Adrenal gland (tissue), 12 donors: Measurements from ENCODE around the gene MACROD2. TPM values are rescaled to one million over a fixed set of nuclear protein-coding genes. Genes with fewer than 3 reads are reported as not detected.

Source experiments
- DNase-seq, 7 donors: peaks; one replicate each; pipeline ENCODE4 v3.0.0-alpha.2; 2019 to 2020
- H3K27ac ChIP-seq, 5 donors: fragments of 200-600 bp; sonication (generic) in 4 of 5; 1 replicate in 3 of 5; 2 replicates in 2 of 5; pipeline versions ENCODE4 v1.5.1 to v1.8.0; 2016 to 2020; ENCODE audit warnings: mild to moderate bottlenecking in 1 of 5
- H3K27me3 ChIP-seq: fragments of 200-600 bp; 2 replicates; pipeline ENCODE4 v1.8.0; 2021
- H3K36me3 ChIP-seq, 2 donors: fragments of 200-600 bp; replicated peaks in 1 of 2; 1 replicate in 1 of 2; 2 replicates in 1 of 2; pipeline versions ENCODE4 v1.5.1 to v1.8.0; 2018 to 2022
- H3K4me1 ChIP-seq, 2 donors: fragments of 200-600 bp; replicated peaks in 1 of 2; 1 replicate in 1 of 2; 2 replicates in 1 of 2; pipeline versions ENCODE4 v1.5.1 to v1.8.0; 2018 to 2021
- H3K4me3 ChIP-seq, 4 donors: fragments of 200-600 bp; sonication (generic) in 3 of 4; one replicate each; pipeline ENCODE4 v1.5.1; 2016 to 2018
- H3K9me3 ChIP-seq, 3 donors: fragments of 200-600 bp; sonication (generic) in 1 of 3; replicated peaks in 1 of 3; 1 replicate in 2 of 3; 2 replicates in 1 of 3; pipeline versions ENCODE4 v1.5.1 to v1.8.0; 2016 to 2021
- POLR2A ChIP-seq, 2 donors: fragments of 450-650 bp; IDR thresholded peaks; one replicate each; pipeline ENCODE4 v1.6.1; 2017; ENCODE audit warnings: antibody characterized with exemption in 2 of 2, mild to moderate bottlenecking in 2 of 2, moderate library complexity in 1 of 2
- WGBS, 4 donors: extraction: QIAGEN DNeasy Blood & Tissue Kit in 2 of 4; methylation state at CpG; one replicate each; pipeline versions ENCODE4 v1.1.5 to v1.1.7; 2013 to 2017; 5-methylcytosine and 5-hydroxymethylcytosine counted together
- intact Hi-C, 2 donors: fragments of 100-400 bp; cut with DNase I; formaldehyde crosslinking; loops; one replicate each; pipeline versions ENCODE4 v1.14.1 to v1.15.0; 2022 to 2023
- polyA plus RNA-seq, 3 donors: library from polyadenylated mRNA; stranded (reverse); fragments of 200-250 nt in 2 of 3; fragments of 350-450 nt in 1 of 3; fragmentation: Illumina TruSeq in 1 of 3; extraction: RNeasy Lipid Tissue Mini Kit (QIAGEN cat#74804) in 1 of 3; gene quantifications; one replicate each; pipeline ENCODE4 v1.2.3, GENCODE V29; 2013 to 2014
- total RNA-seq, 9 donors: library from RNA; depleted of rRNA in 4 of 9; stranded (reverse); fragments of >200 nt in 4 of 9; fragments of 120-200 nt in 1 of 9; fragmentation: NEBNext Ultra II Directional in 1 of 9; extraction: Animal tissue kit (Norgen Biotek cat#: 25700) in 1 of 9; gene quantifications; one replicate each; pipeline versions ENCODE4 v1.1.0 to v1.2.4, GENCODE V29; 2013 to 2023
- TF ChIP-seq, protein P1 (sequence below), 6 experiments: fragments of 450-650 bp in 4 of 6; fragments of 200-600 bp in 2 of 6; sonication (generic) in 1 of 6; IDR thresholded peaks; 1 replicate in 5 of 6; 2 replicates in 1 of 6; pipeline versions ENCODE4 v1.5.1 to v1.8.0; 2016 to 2021; ENCODE audit warnings: antibody characterized with exemption in 6 of 6, mild to moderate bottlenecking in 2 of 6, moderate library complexity in 1 of 6
- donor health status: healthy with polysubstance abuse.
- donor health status: Bipolar disorder and iron deficiency.
- donor health status: DM: yes; HTN: yes; CAD: no.
- donor health status: DM: no; HTN: no; CAD: no.
- donor health status: DM: no; HTN: no; CAD: no.
- donor health status: DM: yes; HTN: yes; CAD: no.

Gene MACROD2
- total and polyA plus RNA-seq, 12 donors: 1.1 to 21.2 (median 6.4) TPM

DNA sequence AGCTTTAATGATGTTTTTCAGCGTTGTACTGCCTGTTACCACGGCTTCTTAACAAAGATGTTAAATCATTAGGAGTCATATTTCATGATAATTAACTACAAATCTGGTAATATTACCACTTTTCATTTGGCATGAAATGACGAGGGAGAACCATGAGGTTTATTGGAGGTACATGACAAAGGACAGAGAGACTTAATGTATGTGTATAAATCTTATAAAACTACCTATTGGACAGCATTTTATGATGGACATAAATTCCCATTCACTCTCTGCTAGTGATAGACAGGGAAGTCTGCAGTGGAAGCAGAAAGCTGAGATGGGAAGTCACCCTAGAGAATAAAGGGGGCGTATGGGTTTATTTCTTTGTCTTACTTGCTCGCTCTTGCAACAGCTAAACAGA lies 1292.0 kb downstream of the MACROD2 start:
- WGBS, 4 donors: 74 to 83% (median 78%) methylated on average over 5 of the region's 5 CpGs
- DNase-seq: no peak
- intact Hi-C loops: no loop called here
- Histone ChIP-seq H3K9me3 (no peaks in the 10 kb centered on the region), H3K27me3 (no peaks in the 10 kb centered on the region), H3K36me3 (no peaks in the 10 kb centered on the region), H3K4me3 (no peak overlapping the region), H3K4me1 (no peaks in the 10 kb centered on the region), H3K27ac (no peak overlapping the region)
- TF ChIP-seq, protein P1, sequence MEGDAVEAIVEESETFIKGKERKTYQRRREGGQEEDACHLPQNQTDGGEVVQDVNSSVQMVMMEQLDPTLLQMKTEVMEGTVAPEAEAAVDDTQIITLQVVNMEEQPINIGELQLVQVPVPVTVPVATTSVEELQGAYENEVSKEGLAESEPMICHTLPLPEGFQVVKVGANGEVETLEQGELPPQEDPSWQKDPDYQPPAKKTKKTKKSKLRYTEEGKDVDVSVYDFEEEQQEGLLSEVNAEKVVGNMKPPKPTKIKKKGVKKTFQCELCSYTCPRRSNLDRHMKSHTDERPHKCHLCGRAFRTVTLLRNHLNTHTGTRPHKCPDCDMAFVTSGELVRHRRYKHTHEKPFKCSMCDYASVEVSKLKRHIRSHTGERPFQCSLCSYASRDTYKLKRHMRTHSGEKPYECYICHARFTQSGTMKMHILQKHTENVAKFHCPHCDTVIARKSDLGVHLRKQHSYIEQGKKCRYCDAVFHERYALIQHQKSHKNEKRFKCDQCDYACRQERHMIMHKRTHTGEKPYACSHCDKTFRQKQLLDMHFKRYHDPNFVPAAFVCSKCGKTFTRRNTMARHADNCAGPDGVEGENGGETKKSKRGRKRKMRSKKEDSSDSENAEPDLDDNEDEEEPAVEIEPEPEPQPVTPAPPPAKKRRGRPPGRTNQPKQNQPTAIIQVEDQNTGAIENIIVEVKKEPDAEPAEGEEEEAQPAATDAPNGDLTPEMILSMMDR (IDR thresholded peaks at IDR 0.05): no peak
- no peak for TF ChIP-seq POLR2A (IDR thresholded peaks at IDR 0.05)

DNA sequence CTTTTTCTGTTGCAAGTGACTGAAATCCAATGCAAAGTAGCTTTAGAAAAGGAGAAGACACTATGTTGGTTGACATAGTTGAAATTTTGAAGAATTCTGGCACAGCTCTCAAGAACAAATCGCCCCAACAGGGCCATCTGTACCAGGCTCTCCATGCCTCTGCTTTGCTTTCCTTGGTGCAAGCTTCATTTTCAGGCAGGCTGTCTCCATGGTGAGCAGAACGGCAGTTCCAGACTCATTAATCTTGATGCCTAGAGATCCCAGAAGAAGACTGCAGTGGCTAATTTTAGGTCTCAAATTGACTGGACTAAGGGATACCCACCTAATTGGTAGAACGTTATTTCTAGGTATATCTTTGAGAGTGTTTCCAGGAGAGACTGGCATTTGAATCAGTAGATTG lies 1292.8 kb downstream of the MACROD2 start:
- intact Hi-C loops: no loop called here
- WGBS, 4 donors: 76 to 91% (median 81%) methylated on average over 3 of the region's 3 CpGs
- no peak for DNase-seq
- no peaks in the 10 kb centered on the region for H3K27me3 ChIP-seq
- H3K4me1 ChIP-seq: no peaks in the 10 kb centered on the region
- H3K36me3 ChIP-seq: no peaks in the 10 kb centered on the region
- TF ChIP-seq POLR2A (IDR thresholded peaks at IDR 0.05): no peak
- TF ChIP-seq, protein P1 (IDR thresholded peaks at IDR 0.05): no peak
- no peak overlapping the region for H3K27ac ChIP-seq
- no peaks in the 10 kb centered on the region for H3K9me3 ChIP-seq
- H3K4me3 ChIP-seq: no peak overlapping the region

DNA sequence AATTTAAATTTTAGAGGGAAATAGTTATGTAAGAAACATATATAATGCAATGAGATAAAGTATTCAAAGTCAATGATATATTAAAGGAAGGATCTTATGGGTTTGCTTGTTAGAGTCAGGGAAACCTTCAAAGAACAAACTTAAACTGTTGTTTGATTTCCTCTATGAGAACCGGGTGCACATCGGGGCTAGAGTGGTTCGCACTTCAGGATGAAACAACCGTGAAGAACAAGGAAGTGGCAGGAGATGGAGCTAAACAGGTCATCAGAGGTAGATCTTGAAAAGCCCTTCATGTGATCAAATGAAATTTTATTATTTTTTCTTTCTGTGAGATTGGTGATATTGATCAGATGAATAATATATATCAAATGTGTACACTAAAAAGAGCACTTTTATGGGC lies 1294.0 kb downstream of the MACROD2 start:
- no peaks in the 10 kb centered on the region for H3K36me3 ChIP-seq
- 60 to 70% (median 69%) methylated on average over 4 of the region's 4 CpGs for WGBS, 4 donors
- no peak for DNase-seq
- H3K4me3 ChIP-seq: no peak overlapping the region
- no peaks in the 10 kb centered on the region for H3K4me1 ChIP-seq
- TF ChIP-seq, protein P1 (IDR thresholded peaks at IDR 0.05): no peak
- TF ChIP-seq POLR2A (IDR thresholded peaks at IDR 0.05): no peak
- intact Hi-C loops: no loop called here
- H3K27me3 ChIP-seq: no peaks in the 10 kb centered on the region
- no peaks in the 10 kb centered on the region for H3K9me3 ChIP-seq
- no peak overlapping the region for H3K27ac ChIP-seq

- no peaks in the 10 kb centered on the region for H3K4me1 ChIP-seq
- H3K9me3 ChIP-seq: no peaks in the 10 kb centered on the region
- intact Hi-C loops: no loop called here
- H3K27ac ChIP-seq: no peak overlapping the region
- no peaks in the 10 kb centered on the region for H3K27me3 ChIP-seq
- 74 to 83% (median 76%) methylated on average over 4 of the region's 4 CpGs for WGBS, 4 donors
- H3K36me3 ChIP-seq: no peaks in the 10 kb centered on the region
- no peak for DNase-seq
- no peak overlapping the region for H3K4me3 ChIP-seq
- no peak for TF ChIP-seq POLR2A (IDR thresholded peaks at IDR 0.05)
- TF ChIP-seq, protein P1 (IDR thresholded peaks at IDR 0.05): no peak
Measured at GRCh38 chr20:15292405-15292804, 1297.1 kb downstream of the MACROD2 start.
